Tibial nerve (tissue), 4 donors: ENCODE data around the gene ESYT3. TPM values are rescaled to one million over a fixed set of nuclear protein-coding genes. Genes with fewer than 3 reads are reported as not detected.
"Not testable (repeated sequence)": the region's sequence is repeated elsewhere in the genome, so short reads cannot be mapped to it uniquely, and the experiment has no call there.

Experiments
- DNase-seq, 2 donors: peaks; one replicate each; pipeline ENCODE4 v3.0.0-alpha.2; 2019; ENCODE audit warnings: low spot score in 2 of 2
- H3K27ac ChIP-seq, 4 donors: fragments of 200-600 bp; sonication (generic) in 3 of 4; one replicate each; pipeline ENCODE4 v1.5.1; 2017 to 2019; ENCODE audit warnings: mild to moderate bottlenecking in 1 of 4
- H3K27me3 ChIP-seq, 2 donors: fragments of 200-600 bp; sonication (generic) in 1 of 2; one replicate each; pipeline versions ENCODE4 v1.5.1 to v1.6.0; 2017 to 2019
- H3K36me3 ChIP-seq, 3 donors: fragments of 200-600 bp; sonication (generic); one replicate each; pipeline ENCODE4 v1.5.1; 2018 to 2019
- H3K4me1 ChIP-seq, 4 donors: fragments of 200-600 bp; sonication (generic) in 3 of 4; one replicate each; pipeline ENCODE4 v1.5.1; 2017 to 2019
- H3K4me3 ChIP-seq, 4 donors: fragments of 200-600 bp; sonication (generic) in 3 of 4; one replicate each; pipeline ENCODE4 v1.5.1; 2017 to 2019; ENCODE audit warnings: mild to moderate bottlenecking in 1 of 4, moderate library complexity in 1 of 4
- H3K9me3 ChIP-seq, 4 donors: fragments of 200-600 bp; sonication (generic) in 3 of 4; one replicate each; pipeline ENCODE4 v1.5.1; 2017 to 2019
- CTCF ChIP-seq, 5 experiments: fragments of 200-600 bp in 3 of 5; fragments of 450-650 bp in 2 of 5; sonication (generic) in 3 of 5; IDR thresholded peaks; one replicate each; pipeline ENCODE4 v1.5.1; 2016 to 2019; ENCODE audit warnings: antibody characterized with exemption in 5 of 5, mild to moderate bottlenecking in 3 of 5, moderate library complexity in 2 of 5
- EP300 ChIP-seq, 2 donors: sonication (generic); formaldehyde crosslinking; IDR thresholded peaks; one replicate each; pipeline ENCODE4 v1.6.1; 2017; ENCODE audit warnings: antibody characterized with exemption in 2 of 2, mild to moderate bottlenecking in 1 of 2
- POLR2A ChIP-seq, 2 donors: fragments of 450-650 bp; IDR thresholded peaks; one replicate each; pipeline ENCODE4 v1.6.1; 2017; ENCODE audit warnings: antibody characterized with exemption in 2 of 2, mild to moderate bottlenecking in 2 of 2, moderate library complexity in 2 of 2
- WGBS, 2 donors: methylation state at CpG; one replicate each; pipeline ENCODE4 v1.1.5; 2018; 5-methylcytosine and 5-hydroxymethylcytosine counted together
- total RNA-seq, 4 donors: library from RNA; depleted of rRNA; stranded (reverse); fragments of >200 nt; gene quantifications; one replicate each; pipeline ENCODE4 v1.1.0, GENCODE V29; 2016

ESYT3 gene
- total RNA-seq, 4 donors from 2014 or later, result 6.9 to 9.4 (median 7.6) TPM

GRCh38 chr3:138509586-138509985, 75.2 kb downstream of the ESYT3 start:
- H3K9me3 ChIP-seq, result no peaks in the 10 kb centered on the region
- H3K27ac ChIP-seq, result no peak overlapping the region
- DNase-seq, result no peak
- peaks cover 0 to 18% (median 0%) of the 10 kb centered on the region in 3 donors for H3K36me3 ChIP-seq
- no peaks in the 10 kb centered on the region for H3K4me1 ChIP-seq
- TF ChIP-seq POLR2A (IDR thresholded peaks at IDR 0.05) (no peak), CTCF (IDR thresholded peaks at IDR 0.05) (no peak), EP300 (IDR thresholded peaks at IDR 0.05) (no peak)
- no peaks in the 10 kb centered on the region for H3K27me3 ChIP-seq
- H3K4me3 ChIP-seq, result no peak overlapping the region
- 96 to 97% methylated on average over 2 of the region's 2 CpGs for WGBS, 2 donors

- DNase-seq, result no peak
- Histone ChIP-seq H3K27me3 (no peaks in the 10 kb centered on the region), H3K4me3 (no peak overlapping the region), H3K36me3 (peaks cover 0 to 21% (median 0%) of the 10 kb centered on the region in 3 donors), H3K4me1 (no peaks in the 10 kb centered on the region), H3K27ac (no peak overlapping the region), H3K9me3 (no peaks in the 10 kb centered on the region)
- TF ChIP-seq POLR2A (IDR thresholded peaks at IDR 0.05), result no peak
- no peak for TF ChIP-seq EP300 (IDR thresholded peaks at IDR 0.05)
- no peak for TF ChIP-seq CTCF (IDR thresholded peaks at IDR 0.05)
Measured at GRCh38 chr3:138511945-138512344, 77.5 kb downstream of the ESYT3 start.

- WGBS, 2 donors, result 81 to 85% methylated on average over 2 of the region's 2 CpGs
- Histone ChIP-seq H3K27ac (no peak overlapping the region), H3K4me1 (no peaks in the 10 kb centered on the region), H3K36me3 (peaks cover 0 to 34% (median 8%) of the 10 kb centered on the region in 3 donors), H3K9me3 (peaks cover 0 to 10% (median 4%) of the 10 kb centered on the region in 4 donors), H3K4me3 (no peak overlapping the region), H3K27me3 (no peaks in the 10 kb centered on the region)
- TF ChIP-seq POLR2A (IDR thresholded peaks at IDR 0.05), result no peak
- no peak for TF ChIP-seq EP300 (IDR thresholded peaks at IDR 0.05)
- TF ChIP-seq CTCF (IDR thresholded peaks at IDR 0.05), result no peak
- DNase-seq, result no peak
Measured at GRCh38 chr3:138513090-138513843, 78.9 kb downstream of the ESYT3 start.

GRCh38 chr3:138521445-138521844, 87.0 kb downstream of the ESYT3 start:
- H3K36me3 ChIP-seq, result peaks cover 0 to 65% (median 10%) of the 10 kb centered on the region in 3 donors
- not testable (repeated sequence) for H3K27me3 ChIP-seq, H3K27ac ChIP-seq, H3K4me3 ChIP-seq, H3K4me1 ChIP-seq, DNase-seq
- H3K9me3 ChIP-seq, result peaks cover 0 to 22% (median 6%) of the 10 kb centered on the region in 4 donors
- WGBS, 2 donors, result 95 to 98% methylated on average over 16 to 21 of the region's 23 CpGs

Other genes starting within 250 kb of the ESYT3 start
- 10 to 100 TPM; 47.3 to 69.6 (median 55.7) TPM for gene ARMC8, start 247.3 kb upstream of the ESYT3 start, total RNA-seq
- gene NME9, start 104.8 kb upstream of the ESYT3 start, total RNA-seq, result not detected
- 100 to 1,000 TPM; 107 to 289 (median 171) TPM for gene MRAS, start 86.0 kb upstream of the ESYT3 start, total RNA-seq
- gene CEP70, start 159.6 kb downstream of the ESYT3 start, total RNA-seq, result 10 to 100 TPM; 19.7 to 24.6 (median 21.5) TPM
- 10 to 100 TPM in 3 of 4 donors, 1 to 10 TPM in 1; 6.3 to 15.3 (median 13.6) TPM for gene FAIM, start 174.2 kb downstream of the ESYT3 start, total RNA-seq